ENCODE measurements around the gene RUNX3. TPM values are rescaled to one million over a fixed set of nuclear protein-coding genes. Genes with fewer than 3 reads are reported as not detected.

Gene RUNX3
- total RNA-seq, 2 donors from 2014 or later: 0.24 to 0.31 TPM

GRCh38 chr1:24870551-24871195, 59.4 kb downstream of the RUNX3 start:
- Mint-ChIP-seq H3K27me3 (ENCODE audit: insufficient read depth) (no peaks in the 10 kb centered on the region), H3K27ac (no peak overlapping the region), H3K4me3 (no peak overlapping the region), H3K9me3 (no peaks in the 10 kb centered on the region), H3K4me1 (no peaks in the 10 kb centered on the region), H3K36me3 (ENCODE audit: low read depth) (no peaks in the 10 kb centered on the region)
- H3K4me1 ChIP-seq (ENCODE audit: control insufficient read depth, insufficient read depth, low read length): no peaks in the 10 kb centered on the region
- no peak overlapping the region for H3K9ac ChIP-seq (ENCODE audit: extremely low read depth, low read length, poor library complexity, severe bottlenecking)
- no peak overlapping the region for H3K27ac ChIP-seq (ENCODE audit: low read depth, low read length)
- no peaks in the 10 kb centered on the region for H3K9me3 ChIP-seq (ENCODE audit: control insufficient read depth, low read length)
- H3K4me3 ChIP-seq (ENCODE audit: low read length): no peak overlapping the region
- no peaks in the 10 kb centered on the region for H3K27me3 ChIP-seq (ENCODE audit: control insufficient read depth, insufficient read depth, low read length, poor library complexity, severe bottlenecking)
- no peaks in the 10 kb centered on the region for H3K36me3 ChIP-seq (ENCODE audit: control insufficient read depth, insufficient read depth, low read length)
- DNase-seq: no peak
- 84 to 95% methylated on average over 8 to 20 of the region's 20 CpGs for WGBS, 2 experiments (ENCODE audit: insufficient coverage in 1 of 2, insufficient read length in 1 of 2)
- no peak for TF ChIP-seq CTCF (conservative IDR thresholded peaks at IDR 0.05)

GRCh38 chr1:24868016-24868875, 61.8 kb downstream of the RUNX3 start:
- DNase-seq: peak; percentile 35
- H3K4me1 ChIP-seq (ENCODE audit: control insufficient read depth, insufficient read depth, low read length): no peaks in the 10 kb centered on the region
- TF ChIP-seq CTCF (conservative IDR thresholded peaks at IDR 0.05): no peak
- no peak overlapping the region for H3K4me3 ChIP-seq (ENCODE audit: low read length)
- H3K36me3 ChIP-seq (ENCODE audit: control insufficient read depth, insufficient read depth, low read length): no peaks in the 10 kb centered on the region
- no peaks in the 10 kb centered on the region for H3K27me3 Mint-ChIP-seq (ENCODE audit: insufficient read depth)
- no peaks in the 10 kb centered on the region for H3K9me3 ChIP-seq (ENCODE audit: control insufficient read depth, low read length)
- no peak overlapping the region for H3K27ac ChIP-seq (ENCODE audit: low read depth, low read length)
- H3K4me1 Mint-ChIP-seq: peaks cover 7% of the 10 kb centered on the region
- no peaks in the 10 kb centered on the region for H3K9me3 Mint-ChIP-seq
- no peak overlapping the region for H3K4me3 Mint-ChIP-seq
- H3K9ac ChIP-seq (ENCODE audit: extremely low read depth, low read length, poor library complexity, severe bottlenecking): no peak overlapping the region
- no peaks in the 10 kb centered on the region for H3K36me3 Mint-ChIP-seq (ENCODE audit: low read depth)
- 89 to 95% methylated on average over 14 to 22 of the region's 22 CpGs for WGBS, 2 experiments (ENCODE audit: insufficient coverage in 1 of 2, insufficient read length in 1 of 2)
- peak overlapping the region; percentile 10 for H3K27ac Mint-ChIP-seq
- H3K27me3 ChIP-seq (ENCODE audit: control insufficient read depth, insufficient read depth, low read length, poor library complexity, severe bottlenecking): no peaks in the 10 kb centered on the region

- H3K9me3 Mint-ChIP-seq: no peaks in the 10 kb centered on the region
- DNase-seq: no peak
These were observed 62.8 kb downstream of the RUNX3 start for GRCh38 chr1:24867084-24867870.

More at GRCh38 chr1:24867084-24867870, 62.8 kb downstream of the RUNX3 start:
- Histone ChIP-seq H3K9ac (ENCODE audit: extremely low read depth, low read length, poor library complexity, severe bottlenecking) (no peak overlapping the region), H3K36me3 (ENCODE audit: control insufficient read depth, insufficient read depth, low read length) (no peaks in the 10 kb centered on the region), H3K9me3 (ENCODE audit: control insufficient read depth, low read length) (no peaks in the 10 kb centered on the region), H3K4me3 (ENCODE audit: low read length) (no peak overlapping the region), H3K4me1 (ENCODE audit: control insufficient read depth, insufficient read depth, low read length) (no peaks in the 10 kb centered on the region), H3K27me3 (ENCODE audit: control insufficient read depth, insufficient read depth, low read length, poor library complexity, severe bottlenecking) (no peaks in the 10 kb centered on the region), H3K27ac (ENCODE audit: low read depth, low read length) (no peak overlapping the region)
- H3K36me3 Mint-ChIP-seq (ENCODE audit: low read depth): no peaks in the 10 kb centered on the region
- no peak for TF ChIP-seq CTCF (conservative IDR thresholded peaks at IDR 0.05)
- no peak overlapping the region for H3K27ac Mint-ChIP-seq
- WGBS, 2 experiments (ENCODE audit: insufficient coverage in 1 of 2, insufficient read length in 1 of 2): 89 to 90% methylated on average over 14 to 18 of the region's 18 CpGs
- no peaks in the 10 kb centered on the region for H3K27me3 Mint-ChIP-seq (ENCODE audit: insufficient read depth)
- H3K4me3 Mint-ChIP-seq: no peak overlapping the region
- peaks cover 12% of the 10 kb centered on the region for H3K4me1 Mint-ChIP-seq

Measured in endodermal cell (in vitro differentiated cells).